AG08395 (cell line): Measurements from ENCODE around the gene KRT16.
"Not testable (repeated sequence)": the region's sequence is repeated elsewhere in the genome, so short reads cannot be mapped to it uniquely, and the experiment has no call there.

Source experiments
- DNase-seq: peaks from one replicate; pipeline ENCODE4 v3.0.0; 2012; ENCODE audit warnings: mixed read lengths, low spot score

Gene KRT16

DNA sequence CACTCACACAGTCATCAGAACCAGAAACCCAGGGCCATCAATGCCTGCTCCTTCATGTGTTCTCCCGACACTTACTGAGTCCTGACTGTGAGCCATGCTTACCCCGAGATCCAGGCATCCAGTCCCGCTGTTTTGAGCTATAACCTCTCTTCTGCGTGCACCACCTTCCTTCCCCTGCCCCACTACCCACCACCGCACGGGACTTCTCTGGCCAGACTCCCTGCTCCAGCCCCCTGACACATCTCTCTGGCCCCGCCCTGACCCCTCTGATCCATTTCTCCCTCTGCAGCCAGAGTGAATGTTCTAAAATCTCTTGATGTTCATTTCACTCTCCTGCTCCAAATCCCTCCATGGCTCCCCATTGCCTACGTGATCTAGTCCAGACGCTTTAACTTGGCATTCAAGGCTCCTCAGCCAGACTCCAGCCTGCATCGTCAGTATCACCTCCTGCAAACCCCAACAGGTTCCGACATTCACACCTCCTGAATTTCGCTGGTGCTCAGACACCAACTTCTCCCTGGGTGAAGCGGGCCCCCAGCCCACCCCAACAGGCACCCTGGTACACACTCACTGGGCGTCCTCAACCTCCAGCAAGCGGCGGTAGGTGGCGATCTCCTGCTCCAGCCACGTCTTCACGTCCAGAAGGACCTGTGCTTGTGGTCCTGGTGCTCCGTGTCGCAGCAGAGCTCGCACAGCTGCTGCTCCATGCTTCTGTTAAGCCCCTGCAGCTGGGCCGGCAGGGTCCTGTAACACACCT is 14.9 kb upstream of the KRT16 start:
- no peak for DNase-seq

DNA sequence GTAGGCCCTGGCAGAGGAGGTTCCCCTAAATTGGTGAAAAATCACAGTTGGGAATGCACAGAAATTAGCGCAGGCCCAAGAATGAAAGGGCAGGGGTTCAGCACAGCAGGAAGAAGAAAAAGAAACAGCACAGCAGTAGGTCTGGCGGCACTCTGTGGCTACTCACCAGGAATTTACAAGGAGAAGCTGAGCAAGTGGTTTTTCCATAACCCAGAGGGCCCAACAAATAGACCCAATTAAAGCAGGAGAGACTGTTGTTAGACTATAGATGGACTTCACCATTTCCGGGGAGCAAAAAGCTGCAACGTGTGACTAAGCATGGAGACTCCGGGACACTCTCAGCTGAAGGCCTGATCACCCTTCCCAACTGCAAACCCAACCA is 14.3 kb upstream of the KRT16 start:
- not testable (repeated sequence) for DNase-seq

DNA sequence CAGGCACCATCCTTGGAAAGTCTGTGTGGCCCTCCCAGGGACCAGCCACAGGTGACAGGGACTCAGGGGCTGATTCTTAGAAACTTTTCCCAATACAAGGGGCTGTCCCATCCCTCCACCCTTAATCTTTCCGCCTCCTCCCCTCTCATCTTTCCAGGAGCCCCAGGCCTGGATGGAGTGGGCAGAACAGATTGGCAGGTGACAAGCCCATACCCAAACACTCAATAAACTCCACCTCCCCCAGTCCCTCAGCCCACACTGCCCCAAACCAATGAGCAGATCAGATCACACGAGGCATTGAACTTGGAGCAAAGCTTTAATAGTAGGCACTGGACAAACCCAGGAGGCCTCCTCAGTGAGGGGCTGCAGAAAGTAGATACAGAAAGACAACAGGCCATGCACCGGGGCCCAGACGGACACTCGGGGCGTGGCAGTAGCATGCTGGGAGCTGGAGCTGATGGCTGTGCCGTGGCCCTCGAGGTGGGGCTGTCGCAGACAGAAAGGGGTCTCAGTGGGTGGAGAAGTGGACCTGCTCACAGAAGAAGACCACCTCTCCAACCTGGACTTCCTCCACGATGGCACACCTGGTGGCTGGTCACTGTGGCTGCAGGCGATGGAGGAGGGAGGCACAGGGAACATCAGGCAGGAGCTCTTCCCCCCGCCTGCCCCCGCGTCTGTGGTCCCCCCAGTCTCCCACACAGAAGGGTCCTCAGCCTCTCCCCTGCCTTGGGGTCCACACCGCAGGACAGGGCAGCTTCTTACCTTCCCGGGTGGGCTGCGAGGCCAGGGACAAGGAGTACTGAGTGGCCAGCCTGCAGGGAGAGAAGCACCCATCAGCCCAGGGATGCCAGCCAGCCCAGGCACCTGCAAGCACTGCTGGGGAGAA is 13.7 kb upstream of the KRT16 start:
- DNase-seq: not testable (repeated sequence)

DNA sequence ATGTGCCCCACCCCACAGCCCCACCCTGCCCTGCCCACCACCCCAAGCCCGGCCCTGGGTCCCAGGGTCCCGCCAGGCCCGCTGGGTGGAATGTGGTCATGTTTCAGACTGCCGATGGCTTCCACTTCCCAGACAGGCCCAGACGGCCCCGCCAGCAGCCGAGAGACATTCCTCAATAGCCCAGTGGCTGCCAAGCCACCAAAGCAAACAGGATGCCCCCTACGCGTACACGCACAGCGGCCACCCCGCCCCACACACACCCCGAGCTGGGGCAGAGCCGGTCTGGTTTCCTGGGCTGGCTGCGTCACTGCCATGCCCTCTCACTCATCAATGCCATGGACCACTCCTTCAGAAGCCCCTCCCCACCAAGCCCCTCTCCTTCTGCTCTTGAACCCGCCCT is 13.0 kb upstream of the KRT16 start:
- DNase-seq: no peak

DNA sequence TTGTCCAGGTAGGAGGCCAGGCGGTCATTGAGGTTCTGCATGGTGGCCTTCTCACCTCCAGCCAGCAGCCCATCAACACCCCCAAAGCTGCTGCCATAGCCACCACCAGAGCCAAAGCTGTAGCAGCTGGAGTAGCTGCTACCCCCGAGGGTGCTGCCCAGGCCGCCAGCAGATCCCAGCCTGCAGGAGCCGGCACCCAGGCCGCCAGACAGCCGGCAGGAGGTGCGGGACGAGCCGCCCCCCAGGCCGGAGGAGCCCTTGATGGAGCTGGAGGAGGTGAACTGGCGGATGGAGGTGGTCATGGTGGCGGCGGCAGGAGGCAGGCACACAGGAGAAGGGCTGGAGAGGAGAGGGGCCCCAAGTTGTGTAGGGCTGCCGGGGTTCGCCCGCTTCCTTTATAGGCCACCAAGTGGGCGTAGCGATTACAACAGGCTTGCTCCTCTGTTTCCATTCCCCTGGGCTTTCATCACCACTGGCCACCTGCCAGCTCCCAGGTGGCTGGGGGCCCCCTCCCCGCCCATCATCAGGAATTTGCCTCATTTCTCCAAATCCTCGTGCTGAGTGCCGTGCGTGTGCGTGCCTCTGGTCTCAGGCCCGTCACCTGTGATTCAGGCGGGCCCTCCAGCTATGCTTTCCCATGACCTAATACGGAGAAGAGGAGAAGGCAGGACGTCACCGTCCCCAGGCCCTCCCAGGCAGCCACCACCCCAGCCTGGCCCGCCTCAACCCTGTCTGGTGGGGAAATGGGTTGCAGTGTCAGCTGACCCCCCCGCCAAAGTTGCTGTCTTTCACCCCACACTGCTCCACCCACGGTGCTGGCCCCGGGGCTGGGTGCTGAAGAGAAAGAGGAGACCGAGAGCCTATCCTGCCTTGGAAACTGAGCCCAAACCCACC is 11.9 kb upstream of the KRT16 start, which contains the start of gene KRT17:
Gene KRT17 (minus strand): TSS at position 368 of the 894 bp plus-strand sequence. CDS start 66 bp downstream, at position 302.
- no peak for DNase-seq

DNA sequence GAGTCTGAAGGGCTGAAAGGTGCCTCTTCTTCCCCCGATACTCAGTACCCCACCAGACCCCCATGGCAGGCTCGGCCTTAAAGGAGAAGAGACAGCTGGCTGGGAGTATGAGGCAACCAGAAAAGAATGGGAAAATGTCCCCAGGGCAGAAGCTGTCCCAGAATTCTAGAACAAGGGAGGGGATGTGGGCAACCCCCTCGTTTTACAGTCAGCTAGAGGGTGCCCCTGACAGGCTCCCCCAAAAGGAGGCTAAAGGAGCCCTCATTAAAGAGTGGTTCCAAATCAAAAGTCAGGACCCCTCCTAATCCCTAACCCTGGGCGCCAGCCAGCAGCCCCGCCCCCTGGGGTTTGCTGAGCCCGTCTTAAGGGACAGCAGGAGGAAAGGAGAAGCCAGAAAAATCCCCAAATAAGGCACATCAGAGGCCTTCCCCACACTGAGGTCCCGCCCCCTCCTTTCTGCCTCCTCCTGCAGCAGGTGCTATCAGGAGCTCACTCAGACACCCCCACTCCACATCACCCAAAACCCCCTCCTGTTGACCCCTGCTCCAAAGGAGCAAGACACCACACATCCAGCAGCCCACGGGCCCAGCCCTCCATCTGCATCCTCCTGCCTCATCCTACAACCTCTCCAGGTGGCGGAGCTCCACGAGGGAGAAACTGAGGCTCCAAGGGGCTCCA is 10.8 kb upstream of the KRT16 start:
- not testable (repeated sequence) for DNase-seq

DNA sequence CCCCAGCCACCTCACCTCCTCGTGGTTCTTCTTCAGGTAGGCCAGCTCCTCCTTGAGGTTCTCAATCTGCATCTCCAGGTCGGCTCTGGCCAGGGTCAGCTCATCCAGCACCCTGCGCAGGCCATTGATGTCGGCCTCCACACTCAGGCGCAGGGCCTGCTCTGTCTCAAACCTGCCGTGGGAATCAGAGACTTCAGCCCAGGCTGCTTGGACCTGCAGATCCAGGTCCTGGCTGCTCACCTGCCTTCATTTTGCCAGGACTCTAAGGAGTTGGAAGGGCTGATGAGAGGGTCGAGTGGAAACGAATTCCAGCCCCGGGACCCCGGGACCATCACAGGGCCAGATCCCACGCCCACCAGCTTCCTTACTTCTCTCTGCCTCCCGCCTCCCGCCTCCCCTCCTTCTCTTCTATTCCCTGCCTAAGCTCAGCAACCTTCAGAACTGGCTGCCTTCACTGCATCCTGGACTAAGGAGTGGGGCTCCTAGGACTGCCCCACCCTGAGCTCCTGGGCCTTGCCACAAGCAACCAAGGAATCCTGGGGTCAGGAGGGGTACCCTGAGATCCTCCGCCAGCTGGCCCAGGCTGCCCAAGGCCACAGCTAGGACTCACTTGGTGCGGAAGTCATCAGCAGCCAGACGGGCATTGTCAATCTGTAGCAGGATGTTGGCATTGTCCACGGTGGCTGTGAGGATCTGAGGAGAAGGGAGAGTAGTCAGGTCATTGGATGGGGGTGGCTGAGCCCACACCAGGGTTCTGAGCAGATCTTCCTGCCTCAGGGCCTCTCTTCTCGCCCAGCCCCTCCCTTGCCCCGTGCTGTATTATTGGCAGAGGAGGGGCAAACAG is 10.0 kb upstream of the KRT16 start:
- not testable (repeated sequence) for DNase-seq

DNA sequence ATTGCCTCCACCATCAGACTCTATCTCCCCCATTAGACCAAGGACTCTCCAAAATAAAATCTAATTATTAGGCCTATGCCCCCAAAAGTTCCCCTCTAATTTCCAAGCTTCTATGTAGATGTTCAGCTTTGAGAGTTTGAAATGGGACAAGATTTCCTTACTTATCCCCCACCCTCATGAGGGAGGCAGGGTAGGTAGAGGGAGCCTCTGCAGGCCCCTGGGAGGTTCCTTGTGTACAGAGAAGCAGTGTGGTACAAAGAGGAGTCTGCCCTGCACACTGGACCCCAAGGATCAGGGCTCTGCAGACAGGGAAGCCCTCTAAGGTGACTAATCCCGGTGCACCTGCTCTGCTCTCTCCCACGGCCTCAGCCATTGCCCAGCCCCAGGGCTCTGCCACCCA is 9.3 kb upstream of the KRT16 start:
- no peak for DNase-seq

DNA sequence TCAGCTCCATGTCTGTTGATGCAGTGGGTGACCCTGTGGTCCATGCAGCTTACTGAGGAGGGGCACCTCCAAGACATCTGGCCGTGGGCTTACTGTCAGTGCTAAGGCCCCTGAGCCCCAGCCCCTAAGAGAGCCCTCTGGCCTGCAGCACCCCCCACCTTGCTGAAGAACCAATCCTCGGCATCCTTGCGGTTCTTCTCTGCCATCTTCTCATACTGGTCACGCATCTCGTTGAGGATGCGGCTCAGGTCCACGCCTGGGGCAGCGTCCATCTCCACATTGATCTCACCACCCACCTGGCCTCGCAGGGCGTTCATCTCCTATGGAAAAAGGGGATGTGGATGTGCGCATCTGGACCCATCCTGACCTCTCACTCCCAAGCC is 8.9 kb upstream of the KRT16 start:
- not testable (repeated sequence) for DNase-seq

DNA sequence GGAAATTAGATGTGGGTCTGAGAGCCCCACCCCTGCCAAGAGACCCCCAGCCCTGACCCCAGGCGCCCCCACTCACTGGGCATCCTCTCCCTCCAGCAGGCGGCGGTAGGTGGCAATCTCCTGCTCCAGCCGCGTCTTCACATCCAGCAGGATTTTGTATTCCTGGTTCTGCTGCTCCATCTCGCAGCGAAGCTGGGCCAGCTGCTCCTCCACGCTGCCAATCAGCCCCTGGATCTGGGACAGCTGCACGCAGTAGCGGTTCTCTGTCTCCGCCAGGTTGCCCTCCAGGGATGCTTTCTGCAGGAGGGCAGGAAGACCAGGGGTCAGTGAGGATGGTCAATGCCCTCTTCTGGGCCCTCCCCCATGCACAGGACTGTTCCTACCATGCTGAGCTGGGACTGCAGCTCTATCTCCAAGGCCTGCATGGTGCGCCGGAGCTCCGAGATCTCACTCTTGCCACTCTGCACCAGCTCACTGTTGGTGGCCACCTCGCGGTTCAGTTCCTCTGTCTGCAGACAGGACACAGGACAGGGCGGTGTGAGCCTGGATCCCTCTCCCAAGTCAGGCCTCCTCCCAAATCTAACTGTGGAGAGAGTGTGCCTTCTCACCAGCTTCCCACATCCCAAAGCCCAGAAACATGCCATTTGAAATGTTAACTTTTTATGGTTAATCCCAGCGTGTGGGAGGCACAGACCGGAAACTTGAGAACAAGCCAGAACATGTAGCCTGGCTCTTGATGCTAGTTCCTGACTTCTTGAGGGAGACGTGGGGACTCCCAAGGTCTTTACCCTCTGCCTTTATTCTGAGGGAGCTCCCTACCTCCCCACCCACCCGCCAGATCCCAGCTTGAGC is 8.2 kb upstream of the KRT16 start:
- DNase-seq: no peak

DNA sequence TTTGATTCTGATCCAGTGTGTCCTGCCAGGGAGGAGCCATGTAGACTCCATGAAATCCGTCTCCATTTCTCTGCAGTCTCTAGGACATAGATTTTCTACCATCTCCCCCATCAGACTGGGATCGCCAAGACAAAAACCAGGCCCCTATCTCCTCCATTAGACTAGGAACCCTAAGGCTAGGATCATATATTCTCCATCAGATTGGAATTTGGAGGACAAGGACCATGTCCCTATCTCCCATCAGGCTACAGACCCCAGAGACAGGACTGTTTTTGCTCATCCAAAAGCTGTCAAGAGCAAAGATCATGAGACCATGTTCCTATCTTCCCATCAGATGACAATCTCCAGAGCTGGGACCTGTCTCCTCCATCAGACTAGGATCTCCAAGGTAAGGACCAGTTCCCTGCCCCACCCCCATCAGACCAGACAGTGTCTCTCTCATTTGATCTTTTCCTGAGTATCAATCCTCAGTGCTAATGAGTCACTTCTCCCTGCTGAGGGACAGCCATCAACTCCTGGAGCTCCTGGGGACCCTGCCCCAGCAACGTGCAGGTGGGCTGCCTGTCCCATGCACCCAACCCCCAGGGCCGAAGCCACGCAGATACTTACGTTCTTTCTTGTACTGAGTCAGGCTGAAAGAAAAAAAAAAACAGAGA is 7.5 kb upstream of the KRT16 start:
- DNase-seq: not testable (repeated sequence)

DNA sequence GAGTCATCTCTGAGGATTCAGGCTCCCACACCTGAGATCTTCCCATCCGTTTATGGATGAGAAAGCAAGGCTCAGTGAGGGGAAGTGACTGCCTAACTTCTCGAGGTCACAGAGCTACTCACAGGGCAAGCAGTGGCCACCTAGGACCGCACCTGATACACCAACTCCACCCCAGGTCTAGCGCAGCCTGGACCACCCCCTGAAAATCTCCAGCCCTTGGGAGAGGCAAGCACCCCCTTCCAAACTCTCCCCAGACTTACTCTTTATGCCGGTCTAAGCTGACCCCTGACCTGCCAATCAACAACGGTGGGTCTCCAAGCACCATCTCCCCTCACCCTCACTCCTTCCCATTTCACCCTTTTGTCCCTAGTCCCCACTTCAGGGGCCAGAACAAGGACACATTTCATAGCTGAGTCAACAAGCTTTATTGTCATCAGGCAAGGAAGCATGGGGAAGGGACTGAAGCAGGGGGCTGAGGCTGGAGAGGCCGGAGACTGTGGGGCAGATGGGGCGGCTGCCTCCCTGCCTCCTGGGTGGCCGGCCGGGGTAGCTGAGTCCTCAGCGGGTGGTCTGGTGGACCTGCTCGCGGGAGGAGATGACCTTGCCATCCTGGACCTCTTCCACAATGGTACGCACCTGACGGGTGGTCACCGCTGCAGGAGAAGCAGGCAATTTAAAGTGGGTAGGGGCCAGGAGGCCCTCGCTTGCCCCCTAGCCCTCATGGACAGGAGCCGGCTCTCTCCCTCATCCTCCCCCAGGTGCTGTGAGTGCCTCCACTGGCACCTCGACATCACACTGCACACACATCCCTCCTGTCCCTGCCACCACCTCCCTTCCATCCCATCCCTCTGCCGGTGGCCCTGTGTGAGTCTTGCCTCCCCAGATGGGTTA is 6.7 kb upstream of the KRT16 start:
- no peak for DNase-seq

DNA sequence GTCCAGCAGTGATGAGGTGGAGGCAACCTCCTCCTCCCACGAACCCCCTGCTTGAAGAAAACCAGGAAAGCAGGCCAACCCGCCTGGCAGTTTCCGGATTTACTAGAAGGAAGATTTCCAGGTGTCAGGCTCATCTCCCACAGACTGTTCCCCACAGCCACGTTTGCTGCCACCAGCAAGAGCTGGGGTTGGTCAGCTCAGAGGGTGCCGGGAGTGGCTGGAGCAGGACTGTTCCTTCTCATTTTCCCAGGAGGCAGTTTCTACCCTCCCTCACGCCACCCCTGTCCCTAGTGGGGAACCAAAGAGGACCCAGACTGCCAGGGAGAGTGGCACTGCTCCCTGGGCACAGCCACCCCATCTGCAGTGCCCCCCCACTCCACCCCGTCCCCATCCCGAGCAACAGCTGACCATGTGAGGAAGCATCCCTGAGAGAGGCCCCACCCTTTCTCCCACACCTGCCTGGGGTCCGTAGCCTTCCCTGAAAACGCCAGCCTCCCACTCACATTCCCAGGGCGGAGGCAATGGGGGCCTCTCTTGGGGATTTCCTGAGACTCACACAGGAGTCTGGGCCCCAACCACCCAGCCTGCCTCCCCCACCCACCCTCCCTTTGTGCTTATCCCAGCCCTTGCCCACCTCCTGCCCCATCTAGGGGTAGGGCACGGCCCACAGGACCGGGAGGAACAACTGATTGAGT is 5.9 kb upstream of the KRT16 start:
- no peak for DNase-seq

DNA sequence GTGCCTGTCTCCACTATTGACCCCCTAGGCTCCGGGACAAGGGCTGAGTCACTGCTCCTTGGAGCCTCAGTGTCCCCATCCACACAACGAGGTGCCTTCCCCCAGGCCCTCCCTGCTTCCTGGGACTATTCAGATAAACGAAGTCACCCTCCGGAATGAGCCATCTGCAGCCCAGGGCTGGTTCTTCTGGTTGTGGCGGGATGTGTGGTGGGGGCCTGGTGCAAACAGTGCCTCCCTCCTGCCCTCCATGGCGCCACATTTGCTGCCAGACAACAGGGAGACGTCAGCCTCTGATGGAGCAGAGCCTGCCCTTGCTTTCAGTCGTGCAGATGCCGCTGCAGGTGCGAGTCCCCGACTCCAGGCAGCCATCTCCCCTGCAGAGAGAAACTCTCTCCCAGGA is 5.1 kb upstream of the KRT16 start:
- DNase-seq: no peak

DNA sequence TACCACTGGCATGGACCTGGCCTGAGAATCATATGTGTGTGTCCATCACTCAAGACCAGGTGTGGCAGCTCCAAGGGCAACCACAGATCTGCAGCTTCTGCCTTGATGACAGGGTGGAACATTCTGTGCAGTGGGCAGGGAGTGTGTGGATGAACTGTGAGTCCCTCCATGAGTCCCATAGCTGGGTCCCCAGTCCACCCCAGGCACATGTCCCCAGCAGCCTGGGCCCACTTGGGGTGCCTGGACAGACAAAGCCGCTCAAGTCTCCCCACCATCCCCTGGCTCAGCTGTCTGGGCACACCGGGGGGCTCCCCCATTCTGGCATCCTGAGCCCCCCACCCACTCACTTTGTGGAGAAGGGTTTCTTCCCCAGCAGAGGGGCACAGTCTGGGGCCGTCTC is 4.6 kb upstream of the KRT16 start:
- no peak for DNase-seq

DNA sequence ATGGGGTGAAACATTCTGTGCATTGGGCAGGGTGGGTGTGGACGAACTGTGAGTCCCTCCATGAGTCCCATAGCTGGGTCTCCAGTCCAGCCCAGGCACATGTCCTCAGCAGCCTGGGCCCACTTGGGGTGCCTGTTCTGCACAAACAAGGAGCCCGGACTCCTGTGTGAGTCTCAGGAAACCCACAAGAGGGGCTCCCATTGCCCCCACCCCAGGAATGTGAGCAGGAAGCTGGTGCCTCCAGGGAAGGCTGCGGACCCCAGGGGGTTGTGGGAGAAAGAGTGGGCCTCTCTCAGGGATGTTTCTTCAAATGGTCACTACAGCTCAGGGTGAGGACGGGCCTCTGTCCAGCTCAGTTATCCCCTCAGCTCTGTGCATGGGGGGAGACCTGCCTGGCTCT is 3.9 kb upstream of the KRT16 start:
- DNase-seq: not testable (repeated sequence)

DNA sequence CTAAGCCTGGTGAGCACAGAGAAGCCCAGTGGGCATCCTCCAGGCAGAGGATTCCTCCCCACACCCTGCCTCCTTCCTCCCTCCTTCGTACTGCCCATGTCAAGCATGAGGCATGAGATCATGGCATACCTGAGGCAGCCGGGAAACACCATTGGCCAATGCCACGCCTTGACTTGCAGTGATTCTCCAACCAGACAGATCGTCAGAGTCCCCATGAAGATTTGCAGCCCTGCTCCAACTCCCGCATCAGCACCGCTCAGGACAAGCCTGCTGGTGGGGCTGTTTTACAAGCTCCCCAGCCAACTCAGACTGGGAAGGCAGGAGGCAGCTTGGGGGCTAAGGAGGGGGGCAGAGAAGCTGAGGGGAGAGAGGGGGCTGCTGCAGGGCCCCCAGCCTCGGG is 2.9 kb upstream of the KRT16 start:
- no peak for DNase-seq

DNA sequence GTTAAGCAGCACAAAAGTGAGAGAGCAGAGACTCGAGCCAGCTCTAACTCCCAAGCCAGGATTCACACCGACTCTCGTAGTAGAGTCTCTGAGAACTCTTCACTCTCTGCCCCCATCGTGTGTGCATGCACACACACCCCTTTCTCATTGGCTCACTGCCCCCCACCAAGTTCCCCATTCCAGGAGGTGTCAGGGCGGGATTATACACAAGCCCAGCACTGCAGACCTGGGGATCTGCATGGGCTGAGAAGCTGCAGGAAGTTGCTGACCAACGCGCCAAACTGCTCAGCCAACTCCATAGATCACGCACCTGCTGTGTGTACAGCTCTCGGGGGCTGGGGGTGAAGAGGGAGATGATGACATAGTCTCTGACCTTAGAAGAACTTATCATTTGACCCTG is 2.2 kb upstream of the KRT16 start:
- DNase-seq: not testable (repeated sequence)
